Measurements from ENCODE around the gene KIAA1328. TPM values are rescaled to one million over a fixed set of nuclear protein-coding genes. Genes with fewer than 3 reads are reported as not detected.

The KIAA1328 gene
- total and polyA plus RNA-seq, 9 of the 15 experiments (the other 6 are each of a cell fraction or from before 2014, with no cell fraction given) = 4.0 to 8.6 (median 7.4) TPM

- Histone ChIP-seq H3K4me1 (replicated peaks in 1 of 2; ENCODE audit: control insufficient read depth in 2 of 2, insufficient read depth in 2 of 2, low read length in 2 of 2) (peaks cover 0 to 4% of the 10 kb centered on the region in 2 experiments; a peak in 1 of 5 replicates), H3K4me2 (ENCODE audit: insufficient read depth, low read length) (no peak overlapping the region), H3K9me1 (ENCODE audit: control insufficient read depth, insufficient read depth, low read length) (no peaks in the 10 kb centered on the region), H3K9me3 (replicated peaks; ENCODE audit: control insufficient read depth, insufficient read depth, low read depth, low read length) (no peaks in the 10 kb centered on the region), H3K27me3 (ENCODE audit: control insufficient read depth in 2 of 2, insufficient read depth in 2 of 2, low read length in 2 of 2) (no peaks in the 10 kb centered on the region), H3K9ac (ENCODE audit: insufficient read depth in 1 of 2, low read depth in 2 of 2, low read length in 2 of 2) (no peak overlapping the region), H2AFZ (ENCODE audit: low read depth, low read length) (no peak overlapping the region), H3K4me3 (no peak overlapping the region), H3K79me2 (ENCODE audit: control insufficient read depth, insufficient read depth, low read length) (no peaks in the 10 kb centered on the region), H3K36me3 (ENCODE audit: control insufficient read depth, insufficient read depth, low read length) (no peaks in the 10 kb centered on the region), H4K20me1 (replicated peaks; ENCODE audit: control insufficient read depth, insufficient read depth, low read length) (no peaks in the 10 kb centered on the region), H3K27ac (ENCODE audit: extremely low read depth, low read depth, low read length) (no peak overlapping the region)
- WGBS (ENCODE audit: insufficient coverage, low coverage, missing lambda C conversion rate) = 5% methylated on average over 4 of the region's 4 CpGs
- no peak for DNase-seq (ENCODE audit: extremely low read depth in 1 of 4, low spot score in 3 of 4)
- ChIA-PET CTCF (ENCODE audit: low intra/inter-chr PET ratio) (no interaction called here), POLR2A (no interaction called here)
- in situ Hi-C loops (cut with MboI) = no loop called here
- BruUV-seq (replicated peaks) = no TSS peak
- TF ChIP-seq ARID1B (IDR thresholded peaks at IDR 0.05) (peak; percentile 66), STAT5A (IDR thresholded peaks at IDR 0.05; ENCODE audit: borderline replicate concordance, low read length) (peak; percentile 67), TCF3 (CRISPR knock-in tag; IDR thresholded peaks at IDR 0.05) (peak; percentile 43), CBFA2T3 (IDR thresholded peaks at IDR 0.05) (peak; percentile 62), TBL1XR1 (IDR thresholded peaks at IDR 0.05; ENCODE audit: low read length in 2 of 2) (no peak), TEAD4 (IDR thresholded peaks at IDR 0.05; ENCODE audit: low read length) (peak; percentile 55; the same call in 1 of the 2 replicates), TEAD4 (CRISPR knock-in tag; IDR thresholded peaks at IDR 0.05; ENCODE audit: borderline replicate concordance) (no peak), FIP1L1 (IDR thresholded peaks at IDR 0.05; ENCODE audit: low read depth, low read length, poor library complexity, severe bottlenecking) (no peak), TFAP4 (CRISPR knock-in tag; IDR thresholded peaks at IDR 0.05; ENCODE audit: borderline replicate concordance) (no peak), TAL1 (IDR thresholded peaks at IDR 0.05) (peak; percentile 66)
- peak; percentile 33; the same call in 1 of the 3 replicates for ATAC-seq
- intact Hi-C loops (cut with micrococcal nuclease) = no loop called here
- no peak for FAIRE-seq
These were observed 121.4 kb downstream of the KIAA1328 start for GRCh38 chr18:36950282-36950681.

All from K562 (cell line).